Activated T-helper 1 cell treated with anti-CD3 and anti-CD28 coated beads, Interleukin-12 subunit alpha, Interleukin-12 subunit beta, Interleukin-2, Interleukin-4 antibody, amounts not matched to agents 30 ng/mL and 10 ng/mL and 1 ng/mL, durations not matched to agents 14 hours and 24 hours and 36 hours (primary cell): ENCODE data around the gene SHCBP1L. TPM values are rescaled to one million over a fixed set of nuclear protein-coding genes. Genes with fewer than 3 reads are reported as not detected.

Source experiments
- DNase-seq: peaks from one replicate; pipeline ENCODE4 v3.0.0; 2021; ENCODE audit warnings: low spot score
- H3K27ac Mint-ChIP-seq: one replicate; pipeline ENCODE4 v1.8.0; 2021; ENCODE audit warnings: mild to moderate bottlenecking, mixed read lengths
- H3K27me3 Mint-ChIP-seq: one replicate; pipeline ENCODE4 v1.8.0; 2022; ENCODE audit warnings: mild to moderate bottlenecking, moderate library complexity, mixed read lengths; ENCODE audit not compliant: insufficient read depth
- H3K36me3 Mint-ChIP-seq: one replicate; pipeline ENCODE4 v1.8.0; 2021; ENCODE audit warnings: low read depth, mixed read lengths
- H3K4me1 Mint-ChIP-seq: one replicate; pipeline ENCODE4 v1.8.0; 2021; ENCODE audit warnings: low read depth, mixed read lengths
- H3K4me3 Mint-ChIP-seq: one replicate; pipeline ENCODE4 v1.8.0; 2021; ENCODE audit warnings: mild to moderate bottlenecking, moderate library complexity, mixed read lengths
- H3K9me3 Mint-ChIP-seq: one replicate; pipeline ENCODE4 v1.8.0; 2021; ENCODE audit warnings: mixed read lengths
- intact Hi-C: fragments of 100-400 bp; cut with micrococcal nuclease; formaldehyde crosslinking; loops from one replicate; pipeline ENCODE4 v1.15.1; 2024
- total RNA-seq: library from RNA; stranded (reverse); gene quantifications from 2 replicates; pipeline ENCODE4 v1.2.3, GENCODE V29; 2022

SHCBP1L gene
- total RNA-seq, result not detected in 2 replicates

GRCh38 chr1:182952677-182953444 is at the start of gene SHCBP1L:
Gene SHCBP1L, minus strand, starts transcription at chr1:182953166. Its CDS starts 33 bp downstream, at chr1:182953133.
- Mint-ChIP-seq H3K27ac (no peak within 1 kb of the TSS), H3K4me1 (no peaks in the 10 kb centered on the region), H3K4me3 (no peak within 1 kb of the TSS), H3K9me3 (no peaks in the 10 kb centered on the region), H3K27me3 (peaks cover 18% of the 10 kb centered on the region), H3K36me3 (no peaks in the 10 kb centered on the region)
- DNase-seq, result no peak
- intact Hi-C loops, result no loop called here

GRCh38 chr1:183002267-183002666 is 49.3 kb upstream of the SHCBP1L start:
- DNase-seq, result no peak
- Mint-ChIP-seq H3K36me3 (no peaks in the 10 kb centered on the region), H3K27ac (no peak overlapping the region), H3K4me1 (no peaks in the 10 kb centered on the region), H3K27me3 (peaks cover 16% of the 10 kb centered on the region), H3K4me3 (no peak overlapping the region), H3K9me3 (no peaks in the 10 kb centered on the region)
- intact Hi-C loops, result no loop called here

GRCh38 chr1:183000167-183000962 is 47.4 kb upstream of the SHCBP1L start:
- DNase-seq, result no peak
- Mint-ChIP-seq H3K9me3 (no peaks in the 10 kb centered on the region), H3K36me3 (no peaks in the 10 kb centered on the region), H3K4me3 (no peak overlapping the region), H3K27me3 (peaks cover 16% of the 10 kb centered on the region), H3K4me1 (no peaks in the 10 kb centered on the region), H3K27ac (no peak overlapping the region)
- intact Hi-C loops, result no loop called here

GRCh38 chr1:182998482-182998881 is 45.5 kb upstream of the SHCBP1L start:
- Mint-ChIP-seq H3K27ac (no peak overlapping the region), H3K4me1 (no peaks in the 10 kb centered on the region), H3K27me3 (peaks cover 19% of the 10 kb centered on the region), H3K36me3 (no peaks in the 10 kb centered on the region), H3K9me3 (no peaks in the 10 kb centered on the region), H3K4me3 (no peak overlapping the region)
- intact Hi-C loops, result no loop called here
- DNase-seq, result no peak

- Mint-ChIP-seq H3K36me3 (no peaks in the 10 kb centered on the region), H3K4me3 (no peak overlapping the region), H3K4me1 (no peaks in the 10 kb centered on the region), H3K9me3 (no peaks in the 10 kb centered on the region), H3K27me3 (peaks cover 24% of the 10 kb centered on the region), H3K27ac (no peak overlapping the region)
- intact Hi-C loops, result no loop called here
- no peak for DNase-seq
Measured at GRCh38 chr1:182996816-182997215, 43.9 kb upstream of the SHCBP1L start.

GRCh38 chr1:182995894-182996293 is 42.9 kb upstream of the SHCBP1L start:
- intact Hi-C loops, result no loop called here
- H3K4me1 Mint-ChIP-seq, result no peaks in the 10 kb centered on the region
- no peaks in the 10 kb centered on the region for H3K9me3 Mint-ChIP-seq
- H3K27ac Mint-ChIP-seq, result no peak overlapping the region
- no peak overlapping the region for H3K4me3 Mint-ChIP-seq
- peaks cover 22% of the 10 kb centered on the region for H3K27me3 Mint-ChIP-seq
- H3K36me3 Mint-ChIP-seq, result no peaks in the 10 kb centered on the region
- DNase-seq, result no peak

GRCh38 chr1:182993746-182994145 is 40.8 kb upstream of the SHCBP1L start:
- H3K36me3 Mint-ChIP-seq, result no peaks in the 10 kb centered on the region
- H3K9me3 Mint-ChIP-seq, result no peaks in the 10 kb centered on the region

GRCh38 chr1:182990413-182991144 is 37.6 kb upstream of the SHCBP1L start:
- H3K27ac Mint-ChIP-seq, result no peak overlapping the region
- peaks cover 12% of the 10 kb centered on the region for H3K27me3 Mint-ChIP-seq
- H3K36me3 Mint-ChIP-seq, result no peaks in the 10 kb centered on the region
- H3K4me1 Mint-ChIP-seq, result no peaks in the 10 kb centered on the region
- no peak overlapping the region for H3K4me3 Mint-ChIP-seq
- DNase-seq, result no peak
- H3K9me3 Mint-ChIP-seq, result no peaks in the 10 kb centered on the region
- intact Hi-C loops, result no loop called here

More at GRCh38 chr1:182993746-182994145, 40.8 kb upstream of the SHCBP1L start:
- no peak overlapping the region for H3K27ac Mint-ChIP-seq
- peaks cover 14% of the 10 kb centered on the region for H3K27me3 Mint-ChIP-seq
- no peak for DNase-seq
- H3K4me1 Mint-ChIP-seq, result no peaks in the 10 kb centered on the region
- intact Hi-C loops, result no loop called here
- no peak overlapping the region for H3K4me3 Mint-ChIP-seq

GRCh38 chr1:182985876-182986275 is 32.9 kb upstream of the SHCBP1L start:
- intact Hi-C loops, result no loop called here
- Mint-ChIP-seq H3K36me3 (no peaks in the 10 kb centered on the region), H3K4me1 (no peaks in the 10 kb centered on the region), H3K9me3 (no peaks in the 10 kb centered on the region), H3K27ac (no peak overlapping the region), H3K27me3 (peaks cover 3% of the 10 kb centered on the region), H3K4me3 (no peak overlapping the region)
- no peak for DNase-seq

GRCh38 chr1:182984621-182985020 is 31.7 kb upstream of the SHCBP1L start:
- H3K27me3 Mint-ChIP-seq, result peaks cover 3% of the 10 kb centered on the region
- DNase-seq, result no peak
- intact Hi-C loops, result no loop called here

GRCh38 chr1:182984138-182984537 is 31.2 kb upstream of the SHCBP1L start:
- Mint-ChIP-seq H3K27ac (no peak overlapping the region), H3K4me1 (no peaks in the 10 kb centered on the region), H3K4me3 (no peak overlapping the region), H3K36me3 (no peaks in the 10 kb centered on the region), H3K9me3 (no peaks in the 10 kb centered on the region), H3K27me3 (peaks cover 3% of the 10 kb centered on the region)
- intact Hi-C loops, result no loop called here
- DNase-seq, result no peak

More at GRCh38 chr1:182984621-182985020, 31.7 kb upstream of the SHCBP1L start:
- Mint-ChIP-seq H3K4me3 (no peak overlapping the region), H3K36me3 (no peaks in the 10 kb centered on the region), H3K27ac (no peak overlapping the region), H3K9me3 (no peaks in the 10 kb centered on the region), H3K4me1 (no peaks in the 10 kb centered on the region)

GRCh38 chr1:182978151-182978853 is 25.3 kb upstream of the SHCBP1L start:
- no peak overlapping the region for H3K27ac Mint-ChIP-seq
- H3K27me3 Mint-ChIP-seq, result peaks cover 11% of the 10 kb centered on the region
- H3K36me3 Mint-ChIP-seq, result no peaks in the 10 kb centered on the region
- H3K9me3 Mint-ChIP-seq, result no peaks in the 10 kb centered on the region
- DNase-seq, result no peak
- intact Hi-C loops, result no loop called here
- H3K4me3 Mint-ChIP-seq, result no peak overlapping the region
- no peaks in the 10 kb centered on the region for H3K4me1 Mint-ChIP-seq
